Stimulated activated CD4-positive, alpha-beta T cell treated with anti-CD3 and anti-CD28 coated beads, Interleukin-12 subunit alpha, Interleukin-12 subunit beta, amount 100 ng/mL, for 48 hours (primary cell): ENCODE results near the gene EIF4E1B.

Source experiments
- DNase-seq, 3 donors: peaks; one replicate each; pipeline ENCODE4 v3.0.0-alpha.2; 2020; ENCODE audit warnings: low read depth in 2 of 3, low spot score in 1 of 3

Gene EIF4E1B

GRCh38 chr5:176680226-176680563 lies 49.7 kb downstream of the EIF4E1B start:
- DNase-seq, result no peak

DNA sequence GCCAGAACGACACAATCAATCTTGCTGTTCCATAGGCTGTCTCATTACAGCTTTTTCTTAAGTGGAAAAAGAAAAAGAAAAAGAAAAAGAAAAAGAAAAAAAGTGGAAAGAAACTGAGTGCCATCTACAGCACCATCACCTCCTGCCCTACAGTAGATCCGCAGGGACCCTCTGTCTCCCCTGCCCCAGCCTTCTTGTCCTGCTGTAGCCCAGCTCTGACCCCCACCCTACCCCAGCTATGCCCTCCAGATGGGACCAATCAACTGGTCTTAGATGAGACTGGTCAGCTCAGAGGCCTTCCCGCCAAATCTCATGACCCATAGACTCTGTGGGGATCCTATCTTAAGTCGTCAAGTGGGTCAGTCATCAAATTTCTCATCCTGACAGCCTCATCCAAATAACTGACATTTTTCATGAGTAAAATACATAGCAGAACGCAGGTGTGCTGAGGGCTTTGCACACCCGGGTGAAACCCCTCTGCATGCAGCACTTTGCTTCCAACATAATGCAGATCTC lies 51.6 kb downstream of the EIF4E1B start:
- DNase-seq, result no peak

DNA sequence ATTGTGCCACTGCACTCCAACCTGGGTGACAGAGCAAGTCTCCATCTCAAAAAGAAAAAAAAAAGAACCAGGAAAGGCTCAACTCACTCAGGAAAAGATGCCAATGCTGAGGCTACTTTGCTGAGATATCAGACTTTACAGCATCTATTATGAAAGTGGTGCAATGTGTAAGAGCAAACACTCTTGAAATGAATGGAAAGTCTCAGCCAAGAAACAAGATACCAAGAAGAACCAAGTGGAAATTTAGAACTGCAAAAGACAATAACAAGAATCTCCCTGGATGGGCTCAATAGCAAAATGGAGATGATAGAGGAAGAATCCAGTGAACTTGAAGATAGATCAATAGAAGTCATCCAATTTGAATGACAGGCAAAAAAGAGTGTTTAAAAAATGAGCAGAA lies 54.5 kb downstream of the EIF4E1B start:
- DNase-seq, result no peak

DNA sequence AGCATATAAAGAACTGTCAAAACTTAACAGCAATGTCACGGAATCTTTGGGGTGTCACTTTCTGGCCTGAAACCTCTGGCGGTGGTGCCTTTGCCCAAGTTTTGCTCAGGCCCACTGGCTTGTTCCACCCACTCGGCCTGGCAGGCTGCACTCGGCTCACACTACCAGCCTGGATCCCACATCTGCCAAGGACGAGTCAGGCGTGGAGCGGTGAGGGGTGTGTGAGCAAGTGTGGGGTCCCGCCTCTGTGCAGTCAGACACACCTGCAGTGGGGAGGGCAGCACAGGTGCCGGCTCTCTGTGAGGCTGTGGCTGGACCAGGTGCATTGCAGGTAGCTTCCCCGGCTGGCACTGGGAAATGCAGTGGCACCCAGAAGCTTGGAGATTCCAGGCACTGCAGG lies 56.8 kb downstream of the EIF4E1B start:
- no peak for DNase-seq

DNA sequence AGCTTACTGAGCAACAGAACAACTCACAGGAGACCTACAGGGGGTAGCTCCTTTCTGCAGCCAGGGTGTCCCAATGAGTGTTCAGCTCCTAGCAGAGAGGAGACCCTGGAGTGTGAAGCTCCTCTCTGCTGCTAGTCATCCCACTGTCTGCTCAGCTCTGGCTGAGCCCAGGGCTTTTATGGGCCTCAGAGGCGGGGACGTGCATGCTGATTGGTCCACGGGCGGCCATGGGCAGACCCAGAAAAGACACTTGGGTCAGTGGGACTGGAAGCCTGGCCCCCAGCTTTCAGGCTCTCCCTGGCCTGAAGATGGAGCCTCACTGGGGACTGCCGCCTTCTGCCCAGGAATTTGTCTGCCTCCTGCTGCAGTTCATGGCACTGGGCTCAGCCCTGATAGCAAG lies 57.4 kb downstream of the EIF4E1B start:
- no peak for DNase-seq

GRCh38 chr5:176690911-176691310 lies 60.4 kb downstream of the EIF4E1B start:
- DNase-seq, result no peak

- no peak for DNase-seq
Measured at GRCh38 chr5:176691524-176691923, 61.0 kb downstream of the EIF4E1B start.

GRCh38 chr5:176692326-176692725 lies 61.9 kb downstream of the EIF4E1B start:
- DNase-seq, result no peak

- DNase-seq, result no peak
Measured at GRCh38 chr5:176692839-176693476, 62.5 kb downstream of the EIF4E1B start.

DNA sequence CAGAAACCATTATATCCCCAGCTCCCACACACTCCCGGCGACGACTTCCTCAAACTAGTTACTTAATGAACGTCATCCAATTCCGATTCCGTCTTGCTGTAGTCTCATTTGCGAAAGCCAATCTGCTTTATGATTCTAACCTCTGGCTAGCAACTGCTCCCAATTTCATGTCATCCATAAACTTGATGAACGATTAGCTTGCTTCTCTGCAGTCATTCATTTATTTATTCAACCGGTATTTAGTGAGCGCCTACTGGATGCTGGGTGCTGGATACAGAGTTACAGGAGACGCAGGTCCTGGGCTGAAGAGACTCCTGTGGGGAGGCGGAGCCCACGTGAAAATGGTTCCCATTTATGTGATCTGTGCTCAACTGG lies 63.0 kb downstream of the EIF4E1B start:
- no peak for DNase-seq

- no peak for DNase-seq
Measured at GRCh38 chr5:176694146-176694545, 63.7 kb downstream of the EIF4E1B start.

- no peak for DNase-seq
Measured at GRCh38 chr5:176694631-176695030, 64.2 kb downstream of the EIF4E1B start.

- DNase-seq, result no peak
Measured at GRCh38 chr5:176695073-176695472, 64.6 kb downstream of the EIF4E1B start.
